HFF-Myc (cell line): ENCODE measurements around the gene TNS1.

Experiments
- DNase-seq: peaks from one replicate; pipeline ENCODE4 v3.0.0-alpha.2; 2011; ENCODE audit warnings: low read depth; ENCODE audit errors: extremely low read depth
- H3K4me3 ChIP-seq: replicated peaks from 2 replicates; pipeline ENCODE4 v1.5.1; 2011; ENCODE audit warnings: low read depth, mild to moderate bottlenecking, control low read depth, low read length
- CTCF ChIP-seq: IDR thresholded peaks from 2 replicates; pipeline ENCODE4 v1.5.1; 2012; ENCODE audit warnings: mild to moderate bottlenecking, low read depth, low read length, control low read depth; ENCODE audit errors: missing control alignments

The TNS1 gene

GRCh38 chr2:217804338-217804737 is 198.5 kb downstream of the TNS1 start:
- no peak for DNase-seq
- no peak for TF ChIP-seq CTCF
- H3K4me3 ChIP-seq, result no peak overlapping the region

GRCh38 chr2:217803653-217803960 is 199.2 kb downstream of the TNS1 start:
- no peak overlapping the region for H3K4me3 ChIP-seq
- TF ChIP-seq CTCF, result no peak
- DNase-seq, result no peak

GRCh38 chr2:217802876-217803652 is 199.7 kb downstream of the TNS1 start:
- no peak overlapping the region for H3K4me3 ChIP-seq
- no peak for TF ChIP-seq CTCF
- no peak for DNase-seq

- TF ChIP-seq CTCF, result no peak
Measured at GRCh38 chr2:217802266-217802665, 200.5 kb downstream of the TNS1 start.

GRCh38 chr2:217801711-217802110 is 201.1 kb downstream of the TNS1 start:
- H3K4me3 ChIP-seq, result no peak overlapping the region
- no peak for TF ChIP-seq CTCF
- DNase-seq, result no peak

More at GRCh38 chr2:217802266-217802665, 200.5 kb downstream of the TNS1 start:
- no peak overlapping the region for H3K4me3 ChIP-seq
- DNase-seq, result no peak

GRCh38 chr2:217801115-217801531 is 201.7 kb downstream of the TNS1 start:
- no peak for DNase-seq
- H3K4me3 ChIP-seq, result no peak overlapping the region
- TF ChIP-seq CTCF, result no peak

GRCh38 chr2:217800433-217801114 is 202.2 kb downstream of the TNS1 start:
- DNase-seq, result no peak
- H3K4me3 ChIP-seq, result no peak overlapping the region
- TF ChIP-seq CTCF, result no peak
